Mesodermal cell (in vitro differentiated cells): ENCODE measurements around the gene IDI1.
"Not testable (repeated sequence)": the region's sequence is repeated elsewhere in the genome, so short reads cannot be mapped to it uniquely, and the experiment has no call there.

Experiments
- H3K27ac ChIP-seq: 2 replicates; pipeline ENCODE4 v1.7.0; 2013; ENCODE audit warnings: mild to moderate bottlenecking, low read depth, low read length, moderate library complexity; ENCODE audit not compliant: severe bottlenecking
- H3K36me3 ChIP-seq: 2 replicates; pipeline ENCODE4 v1.7.1; 2013; ENCODE audit warnings: mild to moderate bottlenecking, low read length, moderate library complexity; ENCODE audit not compliant: control insufficient read depth, insufficient read depth
- H3K4me1 ChIP-seq: one replicate; pipeline ENCODE4 v1.7.1; 2013; ENCODE audit warnings: mild to moderate bottlenecking, low read length; ENCODE audit not compliant: insufficient read depth, control insufficient read depth, poor library complexity, severe bottlenecking
- H3K4me3 ChIP-seq: 2 replicates; pipeline ENCODE4 v1.7.0; 2013; ENCODE audit warnings: low read length, control low read depth, mild to moderate bottlenecking; ENCODE audit not compliant: insufficient read depth, poor library complexity, severe bottlenecking; ENCODE audit errors: extremely low read depth
- H3K9me3 ChIP-seq: 2 replicates; pipeline ENCODE4 v1.7.1; 2013; ENCODE audit warnings: mild to moderate bottlenecking, low read length, moderate library complexity; ENCODE audit not compliant: control insufficient read depth
- WGBS, 2 experiments: methylation state at CpG; one replicate each; pipeline ENCODE4 v1.1.5; 2013; ENCODE audit warnings: missing lambda C conversion rate in 2 of 2; ENCODE audit not compliant: insufficient coverage in 2 of 2; 5-methylcytosine and 5-hydroxymethylcytosine counted together

IDI1 gene

GRCh38 chr10:1011696-1012095 lies 37.2 kb downstream of the IDI1 start:
- no peaks in the 10 kb centered on the region for H3K4me1 ChIP-seq
- no peak overlapping the region for H3K4me3 ChIP-seq
- no peaks in the 10 kb centered on the region for H3K9me3 ChIP-seq
- H3K36me3 ChIP-seq = peaks cover 99% of the 10 kb centered on the region
- no peak overlapping the region for H3K27ac ChIP-seq
- WGBS, 2 experiments = 95 to 100% methylated on average over 7 to 16 of the region's 16 CpGs

- Histone ChIP-seq H3K9me3 (no peaks in the 10 kb centered on the region), H3K4me3 (no peak overlapping the region), H3K36me3 (peaks cover 99% of the 10 kb centered on the region), H3K4me1 (no peaks in the 10 kb centered on the region), H3K27ac (no peak overlapping the region)
- 86 to 94% methylated on average over 2 to 5 of the region's 7 CpGs for WGBS, 2 experiments
Measured at GRCh38 chr10:1010703-1011102, 38.2 kb downstream of the IDI1 start.

DNA sequence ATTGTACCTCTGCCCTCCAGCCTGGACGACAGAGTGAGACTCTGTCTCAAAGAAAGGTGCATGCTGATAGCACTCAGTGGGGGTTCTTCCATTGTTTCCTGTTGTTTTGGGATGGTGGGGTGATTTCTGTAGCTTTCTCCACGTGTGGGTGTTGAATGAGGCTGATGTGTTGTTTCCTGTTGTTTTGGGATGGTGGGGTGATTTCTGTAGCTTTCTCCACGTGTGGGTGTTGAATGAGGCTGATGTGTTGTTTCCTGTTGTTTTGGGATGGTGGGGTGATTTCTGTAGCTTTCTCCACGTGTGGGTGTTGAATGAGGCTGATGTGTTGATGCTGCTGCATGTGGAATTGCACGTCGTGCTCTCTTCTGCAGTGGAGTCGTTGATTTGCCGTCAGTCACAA lies 39.0 kb downstream of the IDI1 start:
- not testable (repeated sequence) for H3K9me3 ChIP-seq, H3K4me1 ChIP-seq, H3K4me3 ChIP-seq, H3K27ac ChIP-seq
- WGBS, 2 experiments = 78 to 100% methylated on average over 3 to 6 of the region's 8 CpGs
- H3K36me3 ChIP-seq = peaks cover 100% of the 10 kb centered on the region

DNA sequence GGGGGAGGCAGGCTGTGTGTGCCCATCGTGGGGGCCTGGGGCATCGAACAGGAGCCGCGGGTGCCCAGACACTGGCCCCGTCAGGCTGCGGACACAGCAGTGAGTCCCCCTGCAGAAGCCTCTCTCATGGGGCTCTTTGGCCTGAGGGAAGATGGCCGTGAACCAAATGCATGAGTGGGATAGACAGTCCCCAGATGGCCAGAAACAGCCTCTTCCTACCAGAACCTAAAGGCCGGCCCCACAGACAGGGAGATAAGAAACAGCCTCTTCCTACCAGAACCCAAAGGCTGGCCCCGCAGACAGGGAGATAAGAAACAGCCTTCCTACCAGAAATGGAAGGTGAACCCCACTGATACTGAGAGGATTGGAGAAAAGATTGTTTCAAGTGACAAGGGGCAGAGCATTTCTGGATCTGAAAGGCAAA lies 39.8 kb downstream of the IDI1 start:
- H3K27ac ChIP-seq = peak overlapping the region; percentile 41
- no peak overlapping the region for H3K4me3 ChIP-seq
- 90 to 94% methylated on average over 4 to 5 of the region's 9 CpGs for WGBS, 2 experiments
- no peaks in the 10 kb centered on the region for H3K4me1 ChIP-seq
- H3K36me3 ChIP-seq = peaks cover 100% of the 10 kb centered on the region
- H3K9me3 ChIP-seq = no peaks in the 10 kb centered on the region

DNA sequence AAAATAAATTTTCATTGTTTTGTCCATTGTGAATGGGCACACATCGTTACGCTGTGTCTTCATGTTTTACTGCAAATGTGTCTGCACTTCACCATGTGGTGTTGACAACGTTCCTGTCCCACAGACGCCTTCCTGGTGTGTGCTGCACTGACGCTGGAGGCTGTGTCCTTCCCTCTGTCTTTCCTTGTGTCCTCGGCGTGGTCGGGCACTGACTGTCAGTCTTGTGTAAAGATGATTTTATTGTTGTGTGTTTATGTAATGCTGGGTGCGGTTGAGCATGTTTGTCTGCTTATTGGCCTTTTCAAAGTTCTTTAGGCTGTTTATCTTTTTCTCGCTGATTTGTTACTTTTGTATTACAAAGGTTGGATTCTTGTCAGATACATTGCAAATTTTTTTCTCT lies 41.3 kb downstream of the IDI1 start:
- peaks cover 99% of the 10 kb centered on the region for H3K36me3 ChIP-seq
- 96 to 98% methylated on average over 5 to 8 of the region's 10 CpGs for WGBS, 2 experiments

GRCh38 chr10:1006573-1006972 lies 42.3 kb downstream of the IDI1 start:
- Histone ChIP-seq H3K36me3 (peaks cover 99% of the 10 kb centered on the region), H3K4me3 (no peak overlapping the region)
- 96 to 98% methylated on average over 7 to 8 of the region's 9 CpGs for WGBS, 2 experiments

More for the DNA sequence above, 41.3 kb downstream of the IDI1 start:
- no peak overlapping the region for H3K27ac ChIP-seq
- H3K9me3 ChIP-seq = no peaks in the 10 kb centered on the region
- H3K4me3 ChIP-seq = no peak overlapping the region
- H3K4me1 ChIP-seq = no peaks in the 10 kb centered on the region

GRCh38 chr10:1003884-1004670 lies 44.8 kb downstream of the IDI1 start:
- Histone ChIP-seq H3K9me3 (no peaks in the 10 kb centered on the region), H3K36me3 (peaks cover 99% of the 10 kb centered on the region)

More at GRCh38 chr10:1006573-1006972, 42.3 kb downstream of the IDI1 start:
- Histone ChIP-seq H3K9me3 (no peaks in the 10 kb centered on the region), H3K27ac (no peak overlapping the region), H3K4me1 (no peaks in the 10 kb centered on the region)

DNA sequence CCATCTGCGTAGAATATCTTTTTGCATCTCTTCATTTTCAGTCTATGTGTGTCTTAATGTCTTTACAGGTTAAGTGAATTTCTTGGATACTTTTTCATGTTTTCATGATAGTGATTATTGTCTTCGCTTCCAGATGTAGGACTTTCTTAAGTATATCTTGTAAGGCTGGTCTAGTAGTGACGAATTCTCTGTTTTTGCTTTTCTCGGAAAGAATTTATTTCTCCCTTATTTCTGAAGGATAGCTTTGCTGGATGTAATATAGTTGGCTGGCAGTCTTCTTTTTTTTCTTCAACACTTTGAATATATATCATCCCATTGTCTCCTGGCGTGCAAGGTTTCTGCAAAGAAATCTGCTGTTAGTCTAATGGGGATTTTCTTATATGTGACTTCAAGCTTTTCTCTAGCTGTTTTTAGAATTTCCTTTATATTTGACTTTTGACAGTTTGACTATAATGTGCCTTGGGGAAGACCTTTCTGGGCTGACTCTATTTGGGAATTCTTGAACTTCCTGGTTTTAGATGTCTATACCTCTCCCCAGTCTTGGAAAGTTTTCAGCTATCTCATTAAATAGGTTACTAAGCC lies 46.4 kb downstream of the IDI1 start:
- 80 to 88% methylated on average over 1 of the region's 5 CpGs for WGBS, 2 experiments
- H3K36me3 ChIP-seq = peaks cover 99% of the 10 kb centered on the region
- H3K27ac ChIP-seq = no peak overlapping the region
- H3K4me3 ChIP-seq = no peak overlapping the region
- H3K9me3 ChIP-seq = no peaks in the 10 kb centered on the region
- H3K4me1 ChIP-seq = no peaks in the 10 kb centered on the region

More at GRCh38 chr10:1003884-1004670, 44.8 kb downstream of the IDI1 start:
- Histone ChIP-seq H3K4me3 (no peak overlapping the region), H3K4me1 (no peaks in the 10 kb centered on the region), H3K27ac (no peak overlapping the region)
- WGBS, 2 experiments = 95 to 98% methylated on average over 7 to 9 of the region's 9 CpGs

DNA sequence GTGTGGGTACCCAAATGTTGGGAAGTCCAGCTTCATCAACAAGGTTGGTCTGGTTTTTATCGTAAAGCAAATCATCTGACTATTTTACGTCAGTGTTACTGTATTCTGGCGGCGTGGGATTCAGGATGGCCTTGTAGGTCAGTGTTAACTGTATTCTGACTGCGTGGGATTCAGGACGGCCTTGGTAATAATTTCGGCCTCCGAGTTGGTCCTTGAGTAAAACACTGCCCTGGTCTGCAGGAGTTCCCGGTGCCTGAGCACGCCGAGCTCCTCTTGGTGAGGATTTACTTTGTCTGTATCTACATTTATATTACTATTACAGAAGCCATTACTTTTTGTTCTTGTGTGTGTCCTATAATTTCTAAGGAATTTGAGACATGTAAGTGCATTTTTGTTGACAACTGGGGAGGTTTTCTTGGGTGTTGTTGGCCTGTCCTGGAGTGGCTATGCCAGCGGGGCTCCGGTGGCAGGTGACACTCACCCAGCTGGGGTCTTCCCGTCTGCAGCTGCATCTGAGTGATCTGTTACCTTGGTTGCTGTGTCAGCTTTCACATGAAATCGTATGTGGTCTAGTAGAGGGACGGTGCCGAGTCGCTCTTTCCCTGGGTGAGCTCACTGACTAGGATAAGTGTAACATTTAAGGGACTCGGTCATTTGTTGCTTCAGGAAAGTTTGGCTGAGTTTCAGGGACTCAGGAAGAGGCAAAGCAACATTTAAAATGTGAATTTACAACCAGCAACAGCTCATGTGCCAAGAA lies 51.5 kb downstream of the IDI1 start:
- H3K4me3 ChIP-seq = no peak overlapping the region
- H3K27ac ChIP-seq = no peak overlapping the region
- WGBS, 2 experiments = 88 to 89% methylated on average over 14 to 16 of the region's 19 CpGs
- no peaks in the 10 kb centered on the region for H3K4me1 ChIP-seq
- no peaks in the 10 kb centered on the region for H3K9me3 ChIP-seq
- peaks cover 99% of the 10 kb centered on the region for H3K36me3 ChIP-seq

DNA sequence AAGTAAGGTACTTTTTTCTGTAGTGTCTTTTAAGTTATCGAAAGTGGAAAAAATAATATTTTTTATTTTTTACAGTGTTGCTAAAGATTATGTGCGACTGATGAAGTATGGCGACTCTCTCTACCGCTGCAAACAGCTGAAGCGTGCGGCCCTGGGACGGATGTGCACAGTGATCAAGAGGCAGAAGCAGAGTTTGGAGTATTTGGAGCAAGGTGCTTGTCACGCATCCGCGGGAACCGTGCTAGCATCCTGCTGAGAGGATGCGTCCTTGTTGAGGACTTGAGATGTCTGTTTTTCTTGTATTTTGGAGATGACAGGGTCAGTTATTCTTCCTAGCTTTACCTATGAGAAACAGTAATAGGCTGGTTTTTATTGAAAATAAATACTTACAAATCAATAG lies 52.9 kb downstream of the IDI1 start:
- Histone ChIP-seq H3K9me3 (no peaks in the 10 kb centered on the region), H3K36me3 (peaks cover 96% of the 10 kb centered on the region), H3K4me3 (no peak overlapping the region), H3K4me1 (no peaks in the 10 kb centered on the region), H3K27ac (no peak overlapping the region)
- 90 to 91% methylated on average over 8 to 10 of the region's 12 CpGs for WGBS, 2 experiments
